ENCODE results near the gene TNS4. TPM values are rescaled to one million over a fixed set of nuclear protein-coding genes. Genes with fewer than 3 reads are reported as not detected.

Gene TNS4
- total RNA-seq, 1 experiment from 2014 or later: 0.21 TPM

DNA sequence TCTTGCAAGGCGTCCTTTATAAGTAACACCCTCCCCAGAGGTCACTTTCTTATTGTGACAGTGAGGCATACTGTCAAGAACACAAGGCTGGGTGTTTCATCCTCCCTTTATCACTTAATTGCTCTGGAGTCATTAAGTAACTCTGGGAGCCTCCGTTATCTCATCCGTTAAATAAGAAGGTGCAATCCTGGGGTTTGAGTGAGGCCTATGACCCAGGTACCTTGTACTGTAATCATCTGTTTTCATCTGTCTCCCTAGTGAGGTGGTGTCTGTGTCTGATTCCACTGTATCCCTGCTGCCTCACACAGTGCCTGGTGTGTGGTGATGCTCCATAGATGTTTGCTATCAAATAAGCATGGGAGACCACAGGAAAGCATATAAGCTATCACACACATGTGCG is 17.7 kb downstream of the TNS4 start:
- Mint-ChIP-seq H3K27ac (ENCODE audit: unreplicated experiment) (no peak overlapping the region), H3K4me1 (ENCODE audit: low read depth, unreplicated experiment) (peaks cover 40% of the 10 kb centered on the region), H3K27me3 (ENCODE audit: unreplicated experiment) (peaks cover 59% of the 10 kb centered on the region), H3K36me3 (ENCODE audit: insufficient read depth, unreplicated experiment) (peaks cover 4% of the 10 kb centered on the region), H3K9me3 (ENCODE audit: low read depth, unreplicated experiment) (peaks cover 2% of the 10 kb centered on the region), H3K4me3 (ENCODE audit: low read depth, unreplicated experiment) (no peak overlapping the region)
- intact Hi-C loops (cut with micrococcal nuclease; ENCODE audit: unreplicated experiment): no loop called here
- CTCF ChIA-PET: interaction anchor here (0.6 to 53.1 kb wide), 6 partner anchors 8 to 297 kb away, joined by 3 to 4142 read pairs (median 158); partner anchors contain the start of genes CCR7, IGFBP4, TNS4 and TOP2A
- DNase-seq: no peak
- no TSS peak for BruUV-seq (replicated peaks)
- TF ChIP-seq, protein P1, sequence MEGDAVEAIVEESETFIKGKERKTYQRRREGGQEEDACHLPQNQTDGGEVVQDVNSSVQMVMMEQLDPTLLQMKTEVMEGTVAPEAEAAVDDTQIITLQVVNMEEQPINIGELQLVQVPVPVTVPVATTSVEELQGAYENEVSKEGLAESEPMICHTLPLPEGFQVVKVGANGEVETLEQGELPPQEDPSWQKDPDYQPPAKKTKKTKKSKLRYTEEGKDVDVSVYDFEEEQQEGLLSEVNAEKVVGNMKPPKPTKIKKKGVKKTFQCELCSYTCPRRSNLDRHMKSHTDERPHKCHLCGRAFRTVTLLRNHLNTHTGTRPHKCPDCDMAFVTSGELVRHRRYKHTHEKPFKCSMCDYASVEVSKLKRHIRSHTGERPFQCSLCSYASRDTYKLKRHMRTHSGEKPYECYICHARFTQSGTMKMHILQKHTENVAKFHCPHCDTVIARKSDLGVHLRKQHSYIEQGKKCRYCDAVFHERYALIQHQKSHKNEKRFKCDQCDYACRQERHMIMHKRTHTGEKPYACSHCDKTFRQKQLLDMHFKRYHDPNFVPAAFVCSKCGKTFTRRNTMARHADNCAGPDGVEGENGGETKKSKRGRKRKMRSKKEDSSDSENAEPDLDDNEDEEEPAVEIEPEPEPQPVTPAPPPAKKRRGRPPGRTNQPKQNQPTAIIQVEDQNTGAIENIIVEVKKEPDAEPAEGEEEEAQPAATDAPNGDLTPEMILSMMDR (IDR thresholded peaks at IDR 0.05; ENCODE audit: unreplicated experiment): no peak

DNA sequence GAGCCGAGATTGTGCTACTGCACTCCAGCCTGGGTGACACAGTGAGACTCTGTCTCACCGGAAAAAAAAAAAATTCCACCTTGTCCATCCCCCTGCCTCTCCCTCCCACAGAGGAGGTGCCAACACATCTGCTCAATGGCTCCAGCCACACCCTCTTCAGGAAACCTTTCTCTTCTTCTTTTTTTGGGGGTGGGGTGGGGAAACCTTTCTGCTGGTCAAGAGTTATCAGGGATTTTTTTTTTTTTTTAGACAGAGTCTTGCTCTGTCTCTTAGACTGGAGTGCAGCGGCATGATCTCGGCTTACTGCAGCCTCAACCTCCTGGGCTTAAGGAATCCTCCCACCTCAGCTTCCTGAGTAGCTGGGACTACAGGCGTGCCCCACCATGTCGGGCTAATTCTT is 18.7 kb downstream of the TNS4 start:
- BruUV-seq (replicated peaks): no TSS peak
- peaks cover 51% of the 10 kb centered on the region for H3K27me3 Mint-ChIP-seq (ENCODE audit: unreplicated experiment)
- peaks cover 2% of the 10 kb centered on the region for H3K9me3 Mint-ChIP-seq (ENCODE audit: low read depth, unreplicated experiment)
- H3K4me3 Mint-ChIP-seq (ENCODE audit: low read depth, unreplicated experiment): no peak overlapping the region
- intact Hi-C loops (cut with micrococcal nuclease; ENCODE audit: unreplicated experiment): no loop called here
- peaks cover 40% of the 10 kb centered on the region for H3K4me1 Mint-ChIP-seq (ENCODE audit: low read depth, unreplicated experiment)
- no peak overlapping the region for H3K27ac Mint-ChIP-seq (ENCODE audit: unreplicated experiment)
- DNase-seq: no peak
- CTCF ChIA-PET: interaction anchor here (0.7 to 53.1 kb wide), 8 partner anchors 15 to 861 kb away, joined by 3 to 4142 read pairs (median 5); partner anchors contain the start of genes CCR7, IGFBP4, PSMD3 and TNS4
- TF ChIP-seq, protein P1 (IDR thresholded peaks at IDR 0.05; ENCODE audit: unreplicated experiment): no peak
- peaks cover 4% of the 10 kb centered on the region for H3K36me3 Mint-ChIP-seq (ENCODE audit: insufficient read depth, unreplicated experiment)

DNA sequence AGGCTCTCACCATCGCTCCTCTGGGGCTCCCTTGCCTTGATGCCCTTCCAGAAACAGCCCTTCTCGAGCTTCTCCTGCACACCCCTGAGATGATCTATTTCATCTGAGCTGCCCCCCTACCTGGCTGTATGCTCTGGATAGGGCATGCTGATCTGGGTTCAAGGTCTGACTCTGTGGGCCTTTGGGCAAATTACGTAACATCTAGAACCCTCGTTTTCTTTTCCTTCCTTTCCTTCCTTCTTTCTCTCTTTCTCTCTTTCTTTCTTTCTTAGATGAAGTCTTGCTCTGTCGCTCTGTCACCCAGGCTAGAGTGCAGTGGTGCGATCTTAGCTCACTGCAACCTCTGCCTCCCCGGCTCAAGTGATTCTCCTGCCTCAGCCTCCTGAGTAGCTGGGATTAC is 20.3 kb downstream of the TNS4 start:
- Mint-ChIP-seq H3K4me1 (ENCODE audit: low read depth, unreplicated experiment) (peaks cover 30% of the 10 kb centered on the region), H3K4me3 (ENCODE audit: low read depth, unreplicated experiment) (no peak overlapping the region), H3K27ac (ENCODE audit: unreplicated experiment) (no peak overlapping the region), H3K36me3 (ENCODE audit: insufficient read depth, unreplicated experiment) (peaks cover 7% of the 10 kb centered on the region), H3K9me3 (ENCODE audit: low read depth, unreplicated experiment) (peaks cover 2% of the 10 kb centered on the region), H3K27me3 (ENCODE audit: unreplicated experiment) (peaks cover 36% of the 10 kb centered on the region)
- TF ChIP-seq, protein P1 (IDR thresholded peaks at IDR 0.05; ENCODE audit: unreplicated experiment): no peak
- DNase-seq: no peak
- intact Hi-C loops (cut with micrococcal nuclease; ENCODE audit: unreplicated experiment): no loop called here
- no TSS peak for BruUV-seq (replicated peaks)
- CTCF ChIA-PET: interaction anchor here (0.8 to 53.1 kb wide), 10 partner anchors 9 to 699 kb away, joined by 3 to 4142 read pairs (median 6); partner anchors contain the start of genes CCR7, IGFBP4 and TNS4

DNA sequence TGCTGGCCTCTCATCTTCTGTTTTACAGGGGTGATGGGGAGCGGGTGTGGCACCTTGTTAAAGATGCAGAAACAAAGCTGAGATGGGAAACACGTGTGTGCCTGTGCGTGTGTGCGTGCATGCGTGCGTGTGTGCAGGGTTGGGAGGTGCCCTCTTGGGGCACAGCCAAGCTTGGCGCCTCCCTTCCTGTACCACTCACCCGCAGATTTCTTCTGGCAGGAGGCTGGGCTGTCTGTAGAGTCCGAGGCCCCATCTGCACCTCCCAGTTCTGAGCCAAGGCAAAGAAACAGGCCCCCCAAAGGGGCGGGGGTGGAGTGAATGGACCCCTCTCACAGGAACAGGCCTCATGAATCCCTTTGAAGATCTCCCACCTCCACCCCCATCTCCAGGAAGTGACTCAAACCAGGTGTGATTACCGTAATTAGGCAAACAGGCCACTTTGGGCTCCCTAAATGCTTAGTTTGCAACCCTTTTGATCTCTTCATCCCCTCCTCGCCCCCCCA is 20.9 kb downstream of the TNS4 start:
- CTCF ChIA-PET: interaction anchor here (0.6 to 53.1 kb wide), 21 partner anchors 9 to 1311 kb away, joined by 3 to 4142 read pairs (median 5); partner anchors contain the start of genes CCR7, IGFBP4, TNS4 and TOP2A
- H3K4me3 Mint-ChIP-seq (ENCODE audit: low read depth, unreplicated experiment): no peak overlapping the region
- peaks cover 36% of the 10 kb centered on the region for H3K27me3 Mint-ChIP-seq (ENCODE audit: unreplicated experiment)
- BruUV-seq (replicated peaks): no TSS peak
- DNase-seq: peak; percentile 91
- peaks cover 25% of the 10 kb centered on the region for H3K4me1 Mint-ChIP-seq (ENCODE audit: low read depth, unreplicated experiment)
- peaks cover 2% of the 10 kb centered on the region for H3K9me3 Mint-ChIP-seq (ENCODE audit: low read depth, unreplicated experiment)
- H3K27ac Mint-ChIP-seq (ENCODE audit: unreplicated experiment): no peak overlapping the region
- H3K36me3 Mint-ChIP-seq (ENCODE audit: insufficient read depth, unreplicated experiment): peaks cover 9% of the 10 kb centered on the region
- TF ChIP-seq, protein P1 (IDR thresholded peaks at IDR 0.05; ENCODE audit: unreplicated experiment): no peak
- intact Hi-C loops (cut with micrococcal nuclease; ENCODE audit: unreplicated experiment): no loop called here
